D721Med (cell line): ENCODE measurements around the gene CYP3A4.
"Not testable (repeated sequence)": the region's sequence is repeated elsewhere in the genome, so short reads cannot be mapped to it uniquely, and the experiment has no call there.

Source experiments
- DNase-seq: peaks from one replicate; pipeline ENCODE4 v3.0.0; 2011; ENCODE audit warnings: low spot score; ENCODE audit not compliant: insufficient read length
- FAIRE-seq: peaks from 2 replicates; lab custom pipeline; 2011; peaks lifted over from hg19 to GRCh38; lab: Jason Lieb, UNC
- CTCF ChIP-seq: IDR thresholded peaks from 2 replicates; pipeline ENCODE4 v1.5.1; 2012; ENCODE audit warnings: mild to moderate bottlenecking, control low read depth; ENCODE audit not compliant: insufficient read depth; ENCODE audit errors: missing control alignments

Gene CYP3A4

GRCh38 chr7:99730238-99730810 lies 53.7 kb downstream of the CYP3A4 start:
- FAIRE-seq (no peak), DNase-seq (no peak)
- TF ChIP-seq CTCF: no peak

- DNase-seq: no peak
- FAIRE-seq: no peak
Observed at GRCh38 chr7:99729486-99730237, 54.3 kb downstream of the CYP3A4 start.

GRCh38 chr7:99728615-99729014 lies 55.4 kb downstream of the CYP3A4 start:
- no peak for DNase-seq
- no peak for TF ChIP-seq CTCF
- FAIRE-seq: no peak

More at GRCh38 chr7:99729486-99730237, 54.3 kb downstream of the CYP3A4 start:
- no peak for TF ChIP-seq CTCF

GRCh38 chr7:99723201-99723600 lies 60.8 kb downstream of the CYP3A4 start:
- FAIRE-seq, DNase-seq: not testable (repeated sequence)

- no peak for TF ChIP-seq CTCF
- FAIRE-seq: no peak
- DNase-seq: no peak
Observed at GRCh38 chr7:99720800-99721595, 63.0 kb downstream of the CYP3A4 start.

GRCh38 chr7:99719996-99720769 lies 63.8 kb downstream of the CYP3A4 start:
- FAIRE-seq (no peak), DNase-seq (no peak)
- TF ChIP-seq CTCF: no peak

GRCh38 chr7:99713995-99714570 lies 69.9 kb downstream of the CYP3A4 start:
- FAIRE-seq: no peak
- no peak for TF ChIP-seq CTCF
- DNase-seq: no peak
